NCI-H2227 (cell line): ENCODE measurements around the gene ALKAL2.

Experiments used
- DNase-seq: peaks from one replicate; lab custom pipeline; 2025; ENCODE audit not compliant: unreplicated experiment; lab: John Stamatoyannopoulos, UW

The ALKAL2 gene

DNA sequence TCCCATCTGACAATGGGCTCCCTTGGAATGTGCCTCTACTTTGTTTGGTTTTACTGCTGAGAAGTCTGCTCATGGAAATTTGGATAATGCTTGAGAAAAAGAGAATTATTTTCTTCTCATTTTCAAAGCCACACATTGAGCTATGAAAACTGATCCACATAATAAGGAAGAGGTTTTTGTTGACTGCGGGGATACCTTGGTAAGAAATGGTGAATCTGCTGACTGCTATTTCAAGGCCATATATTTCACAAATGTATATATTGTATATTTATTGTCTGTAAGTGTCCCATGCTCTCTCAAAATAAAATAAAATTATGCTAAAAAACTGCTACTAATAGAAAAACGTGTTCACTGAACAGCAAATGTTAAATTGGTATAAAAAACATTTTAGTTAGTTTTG, 39.2 kb downstream of the ALKAL2 start:
- no peak for DNase-seq

- DNase-seq: peak; percentile 51
Measured at GRCh38 chr2:246489-247144, 41.3 kb downstream of the ALKAL2 start.

GRCh38 chr2:244547-244946, 43.3 kb downstream of the ALKAL2 start:
- DNase-seq: no peak

GRCh38 chr2:238869-239268, 49.0 kb downstream of the ALKAL2 start:
- no peak for DNase-seq

- DNase-seq: no peak
Measured at GRCh38 chr2:238431-238830, 49.5 kb downstream of the ALKAL2 start.

DNA sequence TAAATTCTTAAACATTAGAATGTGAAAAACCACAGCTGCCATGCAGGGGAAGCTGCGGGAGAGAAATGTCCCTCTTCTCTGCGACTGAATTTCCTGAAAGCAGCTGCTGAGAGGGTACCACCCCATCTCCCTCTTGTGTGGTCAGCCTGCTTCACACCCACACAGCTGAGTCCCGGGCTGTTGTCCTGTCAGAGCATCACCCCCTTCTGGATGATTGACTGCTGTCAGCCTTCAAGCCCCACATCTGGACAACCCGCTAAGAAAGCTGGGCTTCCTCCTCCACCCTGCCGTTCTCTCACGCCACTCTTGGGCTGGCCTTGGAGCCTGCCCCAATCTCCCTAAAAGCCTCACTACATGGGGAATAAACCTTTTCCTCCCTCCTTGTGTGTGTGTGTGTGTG, 50.0 kb downstream of the ALKAL2 start:
- no peak for DNase-seq

- no peak for DNase-seq
Measured at GRCh38 chr2:236993-237539, 50.8 kb downstream of the ALKAL2 start.

GRCh38 chr2:234421-234820, 53.5 kb downstream of the ALKAL2 start:
- DNase-seq: no peak

DNA sequence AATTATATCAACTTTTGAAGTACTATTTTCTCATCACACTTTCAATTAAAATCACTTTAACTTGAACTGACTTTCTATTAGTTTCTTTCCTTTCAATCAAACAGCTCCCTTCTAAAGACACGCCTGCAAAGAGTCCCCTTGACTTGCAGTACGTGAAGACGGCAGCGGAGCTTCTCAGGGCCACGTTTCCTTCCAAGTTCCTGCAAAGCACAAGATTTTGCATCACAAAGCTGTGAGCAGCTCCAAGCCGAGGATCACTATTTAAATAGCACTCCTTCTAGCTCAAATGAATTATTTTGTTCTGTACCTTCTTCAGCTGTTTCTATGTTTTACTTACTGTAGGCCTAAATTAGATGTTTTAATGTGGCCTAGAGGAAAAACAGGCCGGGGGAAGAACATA, 54.9 kb downstream of the ALKAL2 start:
- DNase-seq: no peak

GRCh38 chr2:231521-232185, 56.2 kb downstream of the ALKAL2 start:
- no peak for DNase-seq
